Measurements from ENCODE around the gene PPP4R3A. TPM values are rescaled to one million over a fixed set of nuclear protein-coding genes. Genes with fewer than 3 reads are reported as not detected.
A peak's percentile ranks its signal among the peaks of the same experiment; 100 is the strongest.

PPP4R3A gene
- total RNA-seq, 1 donor from 2014 or later: 79.5 TPM

- no peak for DNase-seq (ENCODE audit: low read depth)
- Mint-ChIP-seq H3K36me3 (ENCODE audit: low read depth, unreplicated experiment) (no peaks in the 10 kb centered on the region), H3K4me1 (ENCODE audit: low read depth, unreplicated experiment) (no peaks in the 10 kb centered on the region), H3K4me3 (ENCODE audit: unreplicated experiment) (no peak overlapping the region), H3K27ac (ENCODE audit: unreplicated experiment) (no peak overlapping the region), H3K27me3 (ENCODE audit: low read depth, unreplicated experiment) (peaks cover 2% of the 10 kb centered on the region), H3K9me3 (ENCODE audit: unreplicated experiment) (peaks cover 3% of the 10 kb centered on the region)
- Histone ChIP-seq H3K27me3 (ENCODE audit: insufficient read depth, low read length) (no peaks in the 10 kb centered on the region), H3K36me3 (ENCODE audit: insufficient read depth, low read length) (no peaks in the 10 kb centered on the region), H3K4me1 (ENCODE audit: insufficient read depth, low read length) (no peaks in the 10 kb centered on the region), H3K4me2 (ENCODE audit: low read length) (no peak overlapping the region), H3K9ac (ENCODE audit: low read length) (no peak overlapping the region), H2AFZ (ENCODE audit: low read depth, low read length) (no peak overlapping the region), H3K4me3 (ENCODE audit: insufficient read depth, low read depth, low read length) (no peak overlapping the region), H3K79me2 (ENCODE audit: insufficient read depth, low read length) (no peaks in the 10 kb centered on the region), H4K20me1 (ENCODE audit: insufficient read depth, low read length) (no peaks in the 10 kb centered on the region), H3K9me3 (ENCODE audit: insufficient read depth, low read depth, low read length) (no peaks in the 10 kb centered on the region), H3K27ac (ENCODE audit: low read depth, low read length) (no peak overlapping the region)
- no peak for FAIRE-seq
- no peak for TF ChIP-seq EZH2 (IDR thresholded peaks at IDR 0.05; ENCODE audit: insufficient read depth, low read length)
- TF ChIP-seq CTCF (IDR thresholded peaks at IDR 0.05; ENCODE audit: insufficient read depth, low read depth, low read length): no peak
These were observed 6.7 kb upstream of the PPP4R3A start for GRCh38 chr14:91516663-91517388.

DNA sequence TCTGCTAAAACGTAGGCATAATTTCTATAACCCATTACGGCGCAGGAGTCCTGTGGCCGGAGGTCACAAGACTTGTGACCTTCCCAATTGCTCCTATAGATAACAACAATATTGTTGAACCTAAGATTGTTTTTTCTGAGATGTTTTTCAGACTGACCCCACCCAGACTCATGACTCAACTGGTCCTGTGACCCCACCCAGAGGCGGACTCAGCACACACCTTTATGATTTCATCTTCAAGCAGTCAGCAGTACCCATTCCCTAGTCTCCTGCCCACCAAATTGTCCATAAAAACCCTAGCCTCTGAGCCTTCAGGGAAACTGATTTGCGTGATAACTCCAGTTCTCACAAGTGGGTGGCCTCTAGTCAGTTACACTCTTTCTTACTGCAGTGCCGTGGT lies 5.9 kb upstream of the PPP4R3A start:
- FAIRE-seq (no peak), DNase-seq (ENCODE audit: low read depth) (no peak)
- Mint-ChIP-seq H3K27me3 (ENCODE audit: low read depth, unreplicated experiment) (peaks cover 2% of the 10 kb centered on the region), H3K27ac (ENCODE audit: unreplicated experiment) (no peak overlapping the region), H3K9me3 (ENCODE audit: unreplicated experiment) (peaks cover 3% of the 10 kb centered on the region), H3K4me3 (ENCODE audit: unreplicated experiment) (no peak overlapping the region), H3K36me3 (ENCODE audit: low read depth, unreplicated experiment) (no peaks in the 10 kb centered on the region), H3K4me1 (ENCODE audit: low read depth, unreplicated experiment) (peaks cover 3% of the 10 kb centered on the region)
- Histone ChIP-seq H3K9me3 (ENCODE audit: insufficient read depth, low read depth, low read length) (no peaks in the 10 kb centered on the region), H3K79me2 (ENCODE audit: insufficient read depth, low read length) (no peaks in the 10 kb centered on the region), H3K4me1 (ENCODE audit: insufficient read depth, low read length) (peaks cover 3% of the 10 kb centered on the region), H3K27me3 (ENCODE audit: insufficient read depth, low read length) (no peaks in the 10 kb centered on the region), H3K4me3 (ENCODE audit: insufficient read depth, low read depth, low read length) (no peak overlapping the region), H3K36me3 (ENCODE audit: insufficient read depth, low read length) (no peaks in the 10 kb centered on the region), H2AFZ (ENCODE audit: low read depth, low read length) (no peak overlapping the region), H3K27ac (ENCODE audit: low read depth, low read length) (no peak overlapping the region), H3K9ac (ENCODE audit: low read length) (no peak overlapping the region), H4K20me1 (ENCODE audit: insufficient read depth, low read length) (no peaks in the 10 kb centered on the region), H3K4me2 (ENCODE audit: low read length) (no peak overlapping the region)
- TF ChIP-seq EZH2 (IDR thresholded peaks at IDR 0.05; ENCODE audit: insufficient read depth, low read length): no peak
- no peak for TF ChIP-seq CTCF (IDR thresholded peaks at IDR 0.05; ENCODE audit: insufficient read depth, low read depth, low read length)

GRCh38 chr14:91511043-91511383 lies 903 bp upstream of the PPP4R3A start:
- TF ChIP-seq CTCF (IDR thresholded peaks at IDR 0.05; ENCODE audit: insufficient read depth, low read depth, low read length): no peak
- Histone ChIP-seq H3K9me3 (ENCODE audit: insufficient read depth, low read depth, low read length) (no peaks in the 10 kb centered on the region), H2AFZ (ENCODE audit: low read depth, low read length) (peak overlapping the region; percentile 92), H3K27me3 (ENCODE audit: insufficient read depth, low read length) (no peaks in the 10 kb centered on the region), H3K4me1 (ENCODE audit: insufficient read depth, low read length) (peaks cover 5% of the 10 kb centered on the region), H3K9ac (ENCODE audit: low read length) (peak overlapping the region; percentile 93), H4K20me1 (ENCODE audit: insufficient read depth, low read length) (peaks cover 31% of the 10 kb centered on the region), H3K79me2 (ENCODE audit: insufficient read depth, low read length) (peaks cover 38% of the 10 kb centered on the region), H3K27ac (ENCODE audit: low read depth, low read length) (peak overlapping the region; percentile 96), H3K4me3 (ENCODE audit: insufficient read depth, low read depth, low read length) (peak overlapping the region; percentile 98), H3K4me2 (ENCODE audit: low read length) (peak overlapping the region; percentile 89), H3K36me3 (ENCODE audit: insufficient read depth, low read length) (peaks cover 6% of the 10 kb centered on the region)
- H3K4me1 Mint-ChIP-seq (ENCODE audit: low read depth, unreplicated experiment): peaks cover 9% of the 10 kb centered on the region
- no peaks in the 10 kb centered on the region for H3K27me3 Mint-ChIP-seq (ENCODE audit: low read depth, unreplicated experiment)
- no peaks in the 10 kb centered on the region for H3K9me3 Mint-ChIP-seq (ENCODE audit: unreplicated experiment)
- peak overlapping the region; percentile 100 for H3K27ac Mint-ChIP-seq (ENCODE audit: unreplicated experiment)
- DNase-seq (ENCODE audit: low read depth) (peak; percentile 15), FAIRE-seq (no peak)
- H3K4me3 Mint-ChIP-seq (ENCODE audit: unreplicated experiment): peak overlapping the region; percentile 100
- H3K36me3 Mint-ChIP-seq (ENCODE audit: low read depth, unreplicated experiment): no peaks in the 10 kb centered on the region
